Measurements from ENCODE around the gene HRH3.

DNA sequence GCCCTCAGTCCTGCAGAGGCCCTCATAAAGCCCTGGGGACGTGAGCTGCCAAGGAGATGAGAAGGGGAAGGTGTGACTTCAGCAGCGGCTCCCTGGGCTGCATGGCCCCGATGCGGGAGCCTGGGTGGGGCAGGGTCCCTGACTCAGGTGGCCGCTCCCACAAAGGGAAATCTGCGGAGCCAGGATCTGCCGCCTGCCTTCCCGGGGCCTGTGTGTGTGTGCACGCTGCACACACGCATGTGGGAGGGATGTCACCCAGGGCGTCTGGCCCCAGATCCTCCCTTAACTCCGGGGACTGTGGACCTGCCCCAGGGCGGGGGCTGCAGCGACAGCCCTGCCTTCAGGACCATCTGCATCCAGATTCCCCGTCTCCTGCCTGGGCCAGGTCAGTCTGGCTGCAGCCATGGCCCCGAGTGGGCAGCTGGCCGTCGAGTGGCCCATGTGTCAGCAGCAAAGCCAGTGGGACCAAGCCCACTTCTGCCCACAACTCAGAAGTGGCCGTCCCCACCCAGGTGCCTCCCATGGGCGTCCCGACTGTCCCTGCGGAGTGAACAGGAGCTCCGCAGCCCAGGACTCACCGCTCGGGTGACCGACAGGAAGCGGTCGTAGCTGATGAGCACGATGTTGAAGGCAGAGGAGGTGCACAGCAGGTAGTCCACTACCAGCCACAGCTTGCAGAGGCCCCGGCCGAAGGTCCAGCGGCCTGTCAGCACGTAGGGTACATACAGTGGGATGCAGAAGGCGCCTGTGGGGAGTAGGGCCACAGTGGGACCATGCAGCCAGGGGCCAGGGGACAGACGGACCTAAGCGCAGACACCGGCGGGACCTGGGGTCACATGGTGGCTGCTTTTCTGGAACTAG lies 1.9 kb downstream of the HRH3 start:
- no peak for TF ChIP-seq POLR2A (IDR thresholded peaks at IDR 0.05)
- TF ChIP-seq, protein P1, sequence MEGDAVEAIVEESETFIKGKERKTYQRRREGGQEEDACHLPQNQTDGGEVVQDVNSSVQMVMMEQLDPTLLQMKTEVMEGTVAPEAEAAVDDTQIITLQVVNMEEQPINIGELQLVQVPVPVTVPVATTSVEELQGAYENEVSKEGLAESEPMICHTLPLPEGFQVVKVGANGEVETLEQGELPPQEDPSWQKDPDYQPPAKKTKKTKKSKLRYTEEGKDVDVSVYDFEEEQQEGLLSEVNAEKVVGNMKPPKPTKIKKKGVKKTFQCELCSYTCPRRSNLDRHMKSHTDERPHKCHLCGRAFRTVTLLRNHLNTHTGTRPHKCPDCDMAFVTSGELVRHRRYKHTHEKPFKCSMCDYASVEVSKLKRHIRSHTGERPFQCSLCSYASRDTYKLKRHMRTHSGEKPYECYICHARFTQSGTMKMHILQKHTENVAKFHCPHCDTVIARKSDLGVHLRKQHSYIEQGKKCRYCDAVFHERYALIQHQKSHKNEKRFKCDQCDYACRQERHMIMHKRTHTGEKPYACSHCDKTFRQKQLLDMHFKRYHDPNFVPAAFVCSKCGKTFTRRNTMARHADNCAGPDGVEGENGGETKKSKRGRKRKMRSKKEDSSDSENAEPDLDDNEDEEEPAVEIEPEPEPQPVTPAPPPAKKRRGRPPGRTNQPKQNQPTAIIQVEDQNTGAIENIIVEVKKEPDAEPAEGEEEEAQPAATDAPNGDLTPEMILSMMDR (IDR thresholded peaks at IDR 0.05), result no peak

Measured in ovary (tissue), 3 donors.